ENCODE results near the gene CYB5D1. TPM values are rescaled to one million over a fixed set of nuclear protein-coding genes. Genes with fewer than 3 reads are reported as not detected.
A peak's percentile ranks its signal among the peaks of the same experiment; 100 is the strongest.

CYB5D1 gene
- total and polyA plus RNA-seq, 5 donors, result 12.1 to 16.2 (median 14.7) TPM

- no peak for ATAC-seq
Observed at GRCh38 chr17:7846765-7847661, 10.8 kb upstream of the CYB5D1 start.

GRCh38 chr17:7848131-7848579 lies 9.6 kb upstream of the CYB5D1 start:
- H3K4me3 ChIP-seq (ENCODE audit: low read length), result no peak overlapping the region
- H3K4me1 ChIP-seq (ENCODE audit: control insufficient read depth, insufficient read depth, low read length), result no peaks in the 10 kb centered on the region
- no peaks in the 10 kb centered on the region for H3K9me3 ChIP-seq (ENCODE audit: control insufficient read depth, low read length)
- WGBS, result 83% methylated on average over 20 of the region's 20 CpGs
- H3K27me3 ChIP-seq (ENCODE audit: control insufficient read depth, insufficient read depth), result no peaks in the 10 kb centered on the region
- intact Hi-C loops (cut with DNase I), result loop anchor here in 1 of 4 donors (10.0 kb wide), 1 partner anchor 297 kb away; no protein-coding TSS in a partner anchor
- peak in 2 of 3 donors; percentile 27 to 58 for DNase-seq
- H3K27ac ChIP-seq (ENCODE audit: low read length), result no peak overlapping the region
- no peak for ATAC-seq

More at GRCh38 chr17:7846765-7847661, 10.8 kb upstream of the CYB5D1 start:
- Histone ChIP-seq H3K4me1 (ENCODE audit: control insufficient read depth, insufficient read depth, low read length) (no peaks in the 10 kb centered on the region), H3K27me3 (ENCODE audit: control insufficient read depth, insufficient read depth) (no peaks in the 10 kb centered on the region), H3K4me3 (ENCODE audit: low read length) (no peak overlapping the region), H3K27ac (ENCODE audit: low read length) (no peak overlapping the region), H3K9me3 (ENCODE audit: control insufficient read depth, low read length) (no peaks in the 10 kb centered on the region)
- DNase-seq, result peak; percentile 33 to 63 (median 57)
- WGBS, result 86% methylated on average over 34 of the region's 34 CpGs
- intact Hi-C loops (cut with DNase I), result loop anchor here in 1 of 4 donors (10.0 kb wide), 1 partner anchor 298 kb away; no protein-coding TSS in a partner anchor

GRCh38 chr17:7848739-7849129 lies 9.1 kb upstream of the CYB5D1 start:
- Histone ChIP-seq H3K4me3 (ENCODE audit: low read length) (no peak overlapping the region), H3K9me3 (ENCODE audit: control insufficient read depth, low read length) (no peaks in the 10 kb centered on the region), H3K27me3 (ENCODE audit: control insufficient read depth, insufficient read depth) (no peaks in the 10 kb centered on the region), H3K27ac (ENCODE audit: low read length) (no peak overlapping the region), H3K4me1 (ENCODE audit: control insufficient read depth, insufficient read depth, low read length) (no peaks in the 10 kb centered on the region)
- WGBS, result 88% methylated on average over 21 of the region's 21 CpGs
- intact Hi-C loops (cut with DNase I), result loop anchor here in 1 of 4 donors (10.0 kb wide), 1 partner anchor 296 kb away; no protein-coding TSS in a partner anchor
- ATAC-seq, result no peak
- DNase-seq, result peak in 2 of 3 donors; percentile 37 to 52

- intact Hi-C loops (cut with DNase I), result loop anchor here in 1 of 4 donors (10.0 kb wide), 1 partner anchor 296 kb away; no protein-coding TSS in a partner anchor
- no peak overlapping the region for H3K4me3 ChIP-seq (ENCODE audit: low read length)
- no peaks in the 10 kb centered on the region for H3K9me3 ChIP-seq (ENCODE audit: control insufficient read depth, low read length)
- DNase-seq, result peak in 2 of 3 donors; percentile 57 to 58
- ATAC-seq, result no peak
- H3K27me3 ChIP-seq (ENCODE audit: control insufficient read depth, insufficient read depth), result no peaks in the 10 kb centered on the region
- H3K4me1 ChIP-seq (ENCODE audit: control insufficient read depth, insufficient read depth, low read length), result no peaks in the 10 kb centered on the region
- WGBS, result 85% methylated on average over 35 of the region's 35 CpGs
- no peak overlapping the region for H3K27ac ChIP-seq (ENCODE audit: low read length)
Observed at GRCh38 chr17:7849130-7849750, 8.6 kb upstream of the CYB5D1 start.

- H3K9me3 ChIP-seq (ENCODE audit: control insufficient read depth, low read length), result no peaks in the 10 kb centered on the region
- 87% methylated on average over 12 of the region's 12 CpGs for WGBS
- intact Hi-C loops (cut with DNase I), result loop anchor here in 1 of 4 donors (10.0 kb wide), 2 partner anchors 105 to 295 kb away; no protein-coding TSS in a partner anchor
- DNase-seq (peak in 1 of 3 donors; percentile 58), ATAC-seq (no peak)
- no peak overlapping the region for H3K27ac ChIP-seq (ENCODE audit: low read length)
- no peak overlapping the region for H3K4me3 ChIP-seq (ENCODE audit: low read length)
- H3K27me3 ChIP-seq (ENCODE audit: control insufficient read depth, insufficient read depth), result no peaks in the 10 kb centered on the region
- H3K4me1 ChIP-seq (ENCODE audit: control insufficient read depth, insufficient read depth, low read length), result no peaks in the 10 kb centered on the region
Observed at GRCh38 chr17:7849751-7850504, 7.9 kb upstream of the CYB5D1 start.

- Histone ChIP-seq H3K27me3 (ENCODE audit: control insufficient read depth, insufficient read depth) (no peaks in the 10 kb centered on the region), H3K27ac (ENCODE audit: low read length) (no peak overlapping the region), H3K9me3 (ENCODE audit: control insufficient read depth, low read length) (no peaks in the 10 kb centered on the region), H3K4me3 (ENCODE audit: low read length) (no peak overlapping the region), H3K4me1 (ENCODE audit: control insufficient read depth, insufficient read depth, low read length) (no peaks in the 10 kb centered on the region)
- DNase-seq (peak; percentile 23 to 51 (median 50)), ATAC-seq (no peak)
- intact Hi-C loops (cut with DNase I), result loop anchor here in 1 of 4 donors (10.0 kb wide), 1 partner anchor 106 kb away; no protein-coding TSS in a partner anchor
- 90% methylated on average over 17 of the region's 17 CpGs for WGBS
Observed at GRCh38 chr17:7850701-7851437, 6.9 kb upstream of the CYB5D1 start.

GRCh38 chr17:7851438-7852261 lies 6.2 kb upstream of the CYB5D1 start:
- H3K4me3 ChIP-seq (ENCODE audit: low read length), result no peak overlapping the region
- H3K27me3 ChIP-seq (ENCODE audit: control insufficient read depth, insufficient read depth), result no peaks in the 10 kb centered on the region
- DNase-seq (peak; percentile 92 to 96 (median 95)), ATAC-seq (peak; percentile 65 to 67)
- H3K9me3 ChIP-seq (ENCODE audit: control insufficient read depth, low read length), result no peaks in the 10 kb centered on the region
- WGBS, result 20% methylated on average over 60 of the region's 60 CpGs
- peaks cover 6% of the 10 kb centered on the region for H3K4me1 ChIP-seq (ENCODE audit: control insufficient read depth, insufficient read depth, low read length)
- H3K27ac ChIP-seq (ENCODE audit: low read length), result no peak overlapping the region
- intact Hi-C loops (cut with DNase I), result loop anchor here in 2 of 4 donors (2.0 to 10.0 kb wide), 2 partner anchors 29 to 107 kb away; no protein-coding TSS in a partner anchor

GRCh38 chr17:7852262-7852670 lies 5.5 kb upstream of the CYB5D1 start:
- Histone ChIP-seq H3K27ac (ENCODE audit: low read length) (no peak overlapping the region), H3K4me3 (ENCODE audit: low read length) (no peak overlapping the region), H3K9me3 (ENCODE audit: control insufficient read depth, low read length) (no peaks in the 10 kb centered on the region), H3K27me3 (ENCODE audit: control insufficient read depth, insufficient read depth) (no peaks in the 10 kb centered on the region), H3K4me1 (ENCODE audit: control insufficient read depth, insufficient read depth, low read length) (peaks cover 6% of the 10 kb centered on the region)
- intact Hi-C loops (cut with DNase I), result loop anchor here in 2 of 4 donors (2.0 to 10.0 kb wide), 2 partner anchors 29 to 107 kb away; no protein-coding TSS in a partner anchor
- DNase-seq, result peak in 2 of 3 donors; percentile 68 to 82
- 59% methylated on average over 20 of the region's 20 CpGs for WGBS
- no peak for ATAC-seq

- 80% methylated on average over 51 of the region's 51 CpGs for WGBS
- Histone ChIP-seq H3K27ac (ENCODE audit: low read length) (no peak overlapping the region), H3K27me3 (ENCODE audit: control insufficient read depth, insufficient read depth) (no peaks in the 10 kb centered on the region), H3K4me3 (ENCODE audit: low read length) (no peak overlapping the region), H3K9me3 (ENCODE audit: control insufficient read depth, low read length) (no peaks in the 10 kb centered on the region), H3K4me1 (ENCODE audit: control insufficient read depth, insufficient read depth, low read length) (peaks cover 6% of the 10 kb centered on the region)
- ATAC-seq, result no peak
- intact Hi-C loops (cut with DNase I), result loop anchor here in 2 of 4 donors (2.0 to 10.0 kb wide), 2 partner anchors 30 to 108 kb away; no protein-coding TSS in a partner anchor
- DNase-seq, result peak; percentile 28 to 67 (median 62)
Observed at GRCh38 chr17:7852919-7853690, 4.7 kb upstream of the CYB5D1 start.
